Measurements from ENCODE around the gene CYP51A1.

CYP51A1 gene

GRCh38 chr7:92115821-92116220 is 18.5 kb downstream of the CYP51A1 start:
- no peak for TF ChIP-seq ZBTB7A (IDR thresholded peaks at IDR 0.05; ENCODE audit: low read depth)
- no peak for TF ChIP-seq FOXM1 (IDR thresholded peaks at IDR 0.05; ENCODE audit: borderline replicate concordance, low read depth)
- TF ChIP-seq TAF1 (IDR thresholded peaks at IDR 0.05; ENCODE audit: low read depth), result no peak
- TF ChIP-seq, protein P1, sequence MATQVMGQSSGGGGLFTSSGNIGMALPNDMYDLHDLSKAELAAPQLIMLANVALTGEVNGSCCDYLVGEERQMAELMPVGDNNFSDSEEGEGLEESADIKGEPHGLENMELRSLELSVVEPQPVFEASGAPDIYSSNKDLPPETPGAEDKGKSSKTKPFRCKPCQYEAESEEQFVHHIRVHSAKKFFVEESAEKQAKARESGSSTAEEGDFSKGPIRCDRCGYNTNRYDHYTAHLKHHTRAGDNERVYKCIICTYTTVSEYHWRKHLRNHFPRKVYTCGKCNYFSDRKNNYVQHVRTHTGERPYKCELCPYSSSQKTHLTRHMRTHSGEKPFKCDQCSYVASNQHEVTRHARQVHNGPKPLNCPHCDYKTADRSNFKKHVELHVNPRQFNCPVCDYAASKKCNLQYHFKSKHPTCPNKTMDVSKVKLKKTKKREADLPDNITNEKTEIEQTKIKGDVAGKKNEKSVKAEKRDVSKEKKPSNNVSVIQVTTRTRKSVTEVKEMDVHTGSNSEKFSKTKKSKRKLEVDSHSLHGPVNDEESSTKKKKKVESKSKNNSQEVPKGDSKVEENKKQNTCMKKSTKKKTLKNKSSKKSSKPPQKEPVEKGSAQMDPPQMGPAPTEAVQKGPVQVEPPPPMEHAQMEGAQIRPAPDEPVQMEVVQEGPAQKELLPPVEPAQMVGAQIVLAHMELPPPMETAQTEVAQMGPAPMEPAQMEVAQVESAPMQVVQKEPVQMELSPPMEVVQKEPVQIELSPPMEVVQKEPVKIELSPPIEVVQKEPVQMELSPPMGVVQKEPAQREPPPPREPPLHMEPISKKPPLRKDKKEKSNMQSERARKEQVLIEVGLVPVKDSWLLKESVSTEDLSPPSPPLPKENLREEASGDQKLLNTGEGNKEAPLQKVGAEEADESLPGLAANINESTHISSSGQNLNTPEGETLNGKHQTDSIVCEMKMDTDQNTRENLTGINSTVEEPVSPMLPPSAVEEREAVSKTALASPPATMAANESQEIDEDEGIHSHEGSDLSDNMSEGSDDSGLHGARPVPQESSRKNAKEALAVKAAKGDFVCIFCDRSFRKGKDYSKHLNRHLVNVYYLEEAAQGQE (IDR thresholded peaks at IDR 0.05; ENCODE audit: low read depth), result no peak

GRCh38 chr7:92110857-92111256 is 23.4 kb downstream of the CYP51A1 start:
- TF ChIP-seq, protein P2, sequence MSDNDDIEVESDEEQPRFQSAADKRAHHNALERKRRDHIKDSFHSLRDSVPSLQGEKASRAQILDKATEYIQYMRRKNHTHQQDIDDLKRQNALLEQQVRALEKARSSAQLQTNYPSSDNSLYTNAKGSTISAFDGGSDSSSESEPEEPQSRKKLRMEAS (IDR thresholded peaks at IDR 0.05), result no peak

DNA sequence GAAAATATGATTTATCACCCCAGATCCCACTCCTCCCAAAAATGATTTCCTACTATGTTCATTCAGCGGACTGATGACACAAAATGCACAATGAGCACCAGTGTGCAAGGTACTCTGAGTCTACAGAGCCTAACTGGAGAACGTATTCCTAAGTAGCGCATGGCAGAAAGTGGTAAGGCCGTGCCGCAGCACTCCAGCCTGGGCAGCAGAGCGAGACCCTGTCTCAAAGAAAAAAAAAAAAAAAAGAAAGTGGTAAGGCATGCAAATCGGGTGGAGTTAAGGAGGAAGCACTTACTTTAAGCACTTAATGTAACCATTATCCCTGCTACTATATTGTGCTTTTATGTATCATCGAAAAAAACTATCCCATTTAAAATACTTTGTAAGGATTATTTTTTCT is 25.5 kb downstream of the CYP51A1 start:
- TF ChIP-seq CEBPB (IDR thresholded peaks at IDR 0.05) (no peak), TCF12 (IDR thresholded peaks at IDR 0.05; ENCODE audit: low read depth) (no peak), USF1 (IDR thresholded peaks at IDR 0.05) (no peak), CREB1 (IDR thresholded peaks at IDR 0.05; ENCODE audit: low read depth) (no peak), EGR1 (IDR thresholded peaks at IDR 0.05) (no peak), ZBTB7A (IDR thresholded peaks at IDR 0.05; ENCODE audit: low read depth) (no peak), RAD21 (IDR thresholded peaks at IDR 0.05; ENCODE audit: low read depth) (no peak), TAF1 (IDR thresholded peaks at IDR 0.05; ENCODE audit: low read depth) (no peak), TEAD4 (IDR thresholded peaks at IDR 0.05) (no peak)
- TF ChIP-seq, protein P1 (IDR thresholded peaks at IDR 0.05; ENCODE audit: low read depth), result no peak
- TF ChIP-seq, protein P2 (IDR thresholded peaks at IDR 0.05), result no peak

DNA sequence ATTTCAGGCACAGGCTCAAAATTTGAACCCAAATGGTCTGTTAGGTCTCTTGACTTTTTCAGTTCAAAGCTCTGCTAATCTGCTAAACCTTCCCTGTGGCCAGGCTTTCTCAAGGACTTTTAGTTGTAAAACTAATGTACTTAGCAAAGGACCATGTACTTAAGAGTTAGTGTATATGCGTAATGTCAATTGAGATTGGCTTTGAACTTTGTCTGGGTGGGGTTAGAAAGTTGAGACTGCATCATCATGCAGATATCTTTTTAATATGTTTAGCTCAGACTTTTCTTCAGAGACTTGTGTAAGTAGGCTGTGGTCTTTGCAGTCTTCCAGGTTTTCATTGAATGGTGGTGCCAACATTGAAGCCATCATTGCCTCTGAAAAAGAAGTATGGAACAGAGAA is 33.7 kb downstream of the CYP51A1 start:
- TF ChIP-seq YY1 (IDR thresholded peaks at IDR 0.05; ENCODE audit: low read depth) (no peak), FOXM1 (IDR thresholded peaks at IDR 0.05; ENCODE audit: borderline replicate concordance, low read depth) (no peak), NFIC (IDR thresholded peaks at IDR 0.05) (no peak), CREB1 (IDR thresholded peaks at IDR 0.05; ENCODE audit: low read depth) (no peak), TEAD4 (IDR thresholded peaks at IDR 0.05) (no peak), CEBPB (IDR thresholded peaks at IDR 0.05) (no peak), TCF12 (IDR thresholded peaks at IDR 0.05; ENCODE audit: low read depth) (no peak), EP300 (IDR thresholded peaks at IDR 0.05; ENCODE audit: borderline replicate concordance) (no peak), RAD21 (IDR thresholded peaks at IDR 0.05; ENCODE audit: low read depth) (no peak)
- TF ChIP-seq, protein P2 (IDR thresholded peaks at IDR 0.05), result no peak

- TF ChIP-seq NFIC (IDR thresholded peaks at IDR 0.05), result no peak
- TF ChIP-seq TAF1 (IDR thresholded peaks at IDR 0.05; ENCODE audit: low read depth), result no peak
- TF ChIP-seq CREB1 (IDR thresholded peaks at IDR 0.05; ENCODE audit: low read depth), result no peak
- TF ChIP-seq USF1 (IDR thresholded peaks at IDR 0.05), result no peak
Measured at GRCh38 chr7:92095380-92095779, 38.9 kb downstream of the CYP51A1 start.

- no peak for TF ChIP-seq FOXM1 (IDR thresholded peaks at IDR 0.05; ENCODE audit: borderline replicate concordance, low read depth)
- TF ChIP-seq NFIC (IDR thresholded peaks at IDR 0.05), result no peak
- TF ChIP-seq, protein P2 (IDR thresholded peaks at IDR 0.05), result no peak
- no peak for TF ChIP-seq CEBPB (IDR thresholded peaks at IDR 0.05)
- TF ChIP-seq, protein P1 (IDR thresholded peaks at IDR 0.05; ENCODE audit: low read depth), result no peak
- TF ChIP-seq EGR1 (IDR thresholded peaks at IDR 0.05), result no peak
- TF ChIP-seq USF1 (IDR thresholded peaks at IDR 0.05), result no peak
- TF ChIP-seq EP300 (IDR thresholded peaks at IDR 0.05; ENCODE audit: borderline replicate concordance), result no peak
- no peak for TF ChIP-seq RAD21 (IDR thresholded peaks at IDR 0.05; ENCODE audit: low read depth)
- no peak for TF ChIP-seq ZBTB7A (IDR thresholded peaks at IDR 0.05; ENCODE audit: low read depth)
- TF ChIP-seq TCF12 (IDR thresholded peaks at IDR 0.05; ENCODE audit: low read depth), result no peak
Measured at GRCh38 chr7:92092210-92092609, 42.1 kb downstream of the CYP51A1 start.

Measured in Ishikawa (cell line).